Uterus (tissue), 4 donors: Measurements from ENCODE around the gene ZFAND3. TPM values are rescaled to one million over a fixed set of nuclear protein-coding genes. Genes with fewer than 3 reads are reported as not detected.
A peak's percentile ranks its signal among the peaks of the same experiment; 100 is the strongest.

Experiments
- DNase-seq, 2 donors: peaks; one replicate each; pipeline ENCODE4 v3.0.0-alpha.2; 2019 to 2020
- H3K27ac ChIP-seq, 2 donors: fragments of 200-600 bp; sonication (generic); 1 replicate in 1 of 2; 2 replicates in 1 of 2; pipeline ENCODE4 v1.5.1; 2016 to 2018
- H3K27me3 ChIP-seq, 2 donors: fragments of 200-600 bp; sonication (generic); one replicate each; pipeline ENCODE4 v1.5.1; 2018 to 2019; ENCODE audit warnings: control low read depth in 1 of 2
- H3K36me3 ChIP-seq, 2 donors: fragments of 200-600 bp; sonication (generic); one replicate each; pipeline ENCODE4 v1.5.1; 2019; ENCODE audit warnings: control low read depth in 1 of 2
- H3K4me1 ChIP-seq, 2 donors: fragments of 200-600 bp; sonication (generic); one replicate each; pipeline ENCODE4 v1.5.1; 2018 to 2019; ENCODE audit warnings: control low read depth in 1 of 2
- H3K4me3 ChIP-seq, 2 donors: fragments of 200-600 bp; sonication (generic); 1 replicate in 1 of 2; 2 replicates in 1 of 2; pipeline ENCODE4 v1.5.1; 2018 to 2019; ENCODE audit warnings: mild to moderate bottlenecking in 1 of 2
- H3K9me3 ChIP-seq, 2 donors: fragments of 200-600 bp; sonication (generic); one replicate each; pipeline ENCODE4 v1.5.1; 2019; ENCODE audit warnings: control low read depth in 1 of 2
- CTCF ChIP-seq, 4 experiments: fragments of 200-600 bp in 2 of 4; fragments of 450-650 bp in 2 of 4; sonication (generic) in 2 of 4; IDR thresholded peaks; one replicate each; pipeline ENCODE4 v1.5.1; 2016 to 2019; ENCODE audit warnings: antibody characterized with exemption in 4 of 4, mild to moderate bottlenecking in 2 of 4, moderate library complexity in 1 of 4
- POLR2A ChIP-seq, 2 donors: fragments of 450-650 bp; IDR thresholded peaks; one replicate each; pipeline ENCODE4 v1.6.1; 2016; ENCODE audit warnings: antibody characterized with exemption in 2 of 2, mild to moderate bottlenecking in 1 of 2, moderate library complexity in 1 of 2
- intact Hi-C: fragments of 100-400 bp; cut with DNase I; formaldehyde crosslinking; loops from one replicate; pipeline ENCODE4 v1.15.1; 2023; ENCODE audit warnings: low total_unique reads
- total RNA-seq, 4 donors: library from RNA; depleted of rRNA in 3 of 4; stranded (reverse); fragments of >200 nt in 3 of 4; gene quantifications; one replicate each; pipeline versions ENCODE4 v1.1.0 to v1.2.4, GENCODE V29; 2014 to 2023
- donor health status: DM: yes; HTN: yes; CAD: no.

ZFAND3 gene
- total RNA-seq, 4 donors from 2014 or later, result 5.0 to 81.9 (median 54.6) TPM

- TF ChIP-seq POLR2A (IDR thresholded peaks at IDR 0.05), result no peak
- Histone ChIP-seq H3K9me3 (no peaks in the 10 kb centered on the region), H3K27ac (no peak overlapping the region), H3K27me3 (no peaks in the 10 kb centered on the region), H3K36me3 (no peaks in the 10 kb centered on the region), H3K4me1 (no peaks in the 10 kb centered on the region), H3K4me3 (no peak overlapping the region)
- no peak for DNase-seq
- intact Hi-C loops, result no loop called here
Observed at GRCh38 chr6:38100380-38100779, 280.9 kb downstream of the ZFAND3 start.

GRCh38 chr6:38103921-38104320 lies 284.4 kb downstream of the ZFAND3 start:
- no peak for TF ChIP-seq CTCF (IDR thresholded peaks at IDR 0.05)
- TF ChIP-seq POLR2A (IDR thresholded peaks at IDR 0.05), result no peak
- no peak overlapping the region for H3K27ac ChIP-seq
- H3K9me3 ChIP-seq, result no peaks in the 10 kb centered on the region
- intact Hi-C loops, result no loop called here
- H3K4me1 ChIP-seq, result no peaks in the 10 kb centered on the region
- H3K4me3 ChIP-seq, result no peak overlapping the region
- H3K27me3 ChIP-seq, result no peaks in the 10 kb centered on the region
- DNase-seq, result no peak
- H3K36me3 ChIP-seq, result no peaks in the 10 kb centered on the region

GRCh38 chr6:38105066-38105465 lies 285.5 kb downstream of the ZFAND3 start:
- no peak for DNase-seq
- no peaks in the 10 kb centered on the region for H3K9me3 ChIP-seq
- intact Hi-C loops, result no loop called here
- H3K4me1 ChIP-seq, result no peaks in the 10 kb centered on the region
- H3K4me3 ChIP-seq, result no peak overlapping the region
- H3K27me3 ChIP-seq, result no peaks in the 10 kb centered on the region
- H3K27ac ChIP-seq, result no peak overlapping the region
- H3K36me3 ChIP-seq, result no peaks in the 10 kb centered on the region
- TF ChIP-seq POLR2A (IDR thresholded peaks at IDR 0.05), result no peak
- no peak for TF ChIP-seq CTCF (IDR thresholded peaks at IDR 0.05)

GRCh38 chr6:38107073-38107472 lies 287.5 kb downstream of the ZFAND3 start:
- Histone ChIP-seq H3K27ac (no peak overlapping the region), H3K27me3 (no peaks in the 10 kb centered on the region), H3K4me1 (no peaks in the 10 kb centered on the region), H3K36me3 (no peaks in the 10 kb centered on the region), H3K9me3 (no peaks in the 10 kb centered on the region), H3K4me3 (no peak overlapping the region)
- intact Hi-C loops, result no loop called here
- TF ChIP-seq POLR2A (IDR thresholded peaks at IDR 0.05), result no peak
- no peak for DNase-seq

GRCh38 chr6:38110481-38110971 lies 291.0 kb downstream of the ZFAND3 start:
- H3K36me3 ChIP-seq, result no peaks in the 10 kb centered on the region
- H3K9me3 ChIP-seq, result no peaks in the 10 kb centered on the region
- no peak overlapping the region for H3K4me3 ChIP-seq
- intact Hi-C loops, result no loop called here
- TF ChIP-seq CTCF (IDR thresholded peaks at IDR 0.05), result no peak
- TF ChIP-seq POLR2A (IDR thresholded peaks at IDR 0.05), result no peak
- no peak overlapping the region for H3K27ac ChIP-seq
- no peaks in the 10 kb centered on the region for H3K27me3 ChIP-seq
- DNase-seq, result peak in 1 of 2 donors; percentile 18
- no peaks in the 10 kb centered on the region for H3K4me1 ChIP-seq

- DNase-seq, result no peak
- no peaks in the 10 kb centered on the region for H3K36me3 ChIP-seq
- H3K4me3 ChIP-seq, result no peak overlapping the region
- no peaks in the 10 kb centered on the region for H3K4me1 ChIP-seq
- H3K9me3 ChIP-seq, result no peaks in the 10 kb centered on the region
- no peaks in the 10 kb centered on the region for H3K27me3 ChIP-seq
- TF ChIP-seq CTCF (IDR thresholded peaks at IDR 0.05) (no peak), POLR2A (IDR thresholded peaks at IDR 0.05) (no peak)
- intact Hi-C loops, result no loop called here
- H3K27ac ChIP-seq, result no peak overlapping the region
Observed at GRCh38 chr6:38112181-38112580, 292.7 kb downstream of the ZFAND3 start.
